SKM-1 (cell line): Measurements from ENCODE around the gene CYP4A11.
"Not testable (repeated sequence)": the region's sequence is repeated elsewhere in the genome, so short reads cannot be mapped to it uniquely, and the experiment has no call there.

Experiments
- DNase-seq: peaks from one replicate; lab custom pipeline; 2025; ENCODE audit not compliant: unreplicated experiment; lab: John Stamatoyannopoulos, UW

Gene CYP4A11

GRCh38 chr1:46941135-46941694, at the start of gene CYP4A11:
Gene CYP4A11 (minus strand): TSS chr1:46941476. CDS start chr1:46941433, 43 bp downstream.
- DNase-seq, result no peak

DNA sequence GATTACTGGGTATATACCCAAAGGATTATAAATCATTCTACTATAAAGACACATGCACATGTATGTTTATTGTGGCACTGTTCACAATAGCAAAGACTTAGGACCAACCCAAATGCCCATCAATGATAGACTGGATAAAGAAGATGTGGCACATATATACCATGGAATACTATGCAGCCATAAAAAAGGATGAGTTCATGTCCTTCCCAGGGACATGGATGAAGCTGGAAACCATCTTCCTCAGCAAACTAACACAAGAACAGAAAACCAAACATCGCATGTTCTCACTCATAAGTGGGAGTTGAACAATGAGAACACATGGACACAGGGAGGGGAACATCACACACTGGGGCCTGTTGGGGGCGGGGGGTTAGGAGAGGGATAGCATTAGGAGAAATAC, 49.3 kb upstream of the CYP4A11 start:
- DNase-seq, result not testable (repeated sequence)

- no peak for DNase-seq
These were observed 42.7 kb upstream of the CYP4A11 start for GRCh38 chr1:46983830-46984586.

- no peak for DNase-seq
These were observed 42.0 kb upstream of the CYP4A11 start for GRCh38 chr1:46983166-46983829.

DNA sequence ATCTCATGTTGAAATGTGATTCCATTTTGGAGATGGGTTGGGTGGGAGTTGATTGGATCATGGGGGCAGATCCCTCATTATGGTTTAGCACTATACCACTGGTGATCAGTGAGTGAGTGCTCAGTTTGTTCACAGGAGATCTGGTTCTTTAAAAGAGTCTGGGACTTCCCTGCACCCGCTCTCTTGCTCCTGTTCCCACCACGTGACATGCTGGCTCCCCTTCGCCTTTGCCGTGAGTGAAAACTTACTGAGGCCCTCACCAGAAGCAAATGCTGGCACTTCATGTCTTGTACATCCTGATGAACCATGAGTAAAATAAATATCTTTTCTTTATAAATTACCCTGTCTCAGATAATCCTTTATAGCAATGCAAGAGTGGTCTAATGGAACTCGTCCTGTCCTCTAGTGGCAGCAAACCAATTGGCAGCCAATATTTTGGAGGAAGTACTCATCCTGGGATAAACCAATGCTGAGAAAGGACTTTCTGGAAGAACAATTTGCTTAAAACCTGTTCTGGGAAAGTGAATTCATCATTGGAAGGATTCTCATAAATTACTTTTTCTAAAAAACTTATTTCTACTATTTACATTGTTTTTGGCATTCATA, 27.8 kb upstream of the CYP4A11 start:
- DNase-seq, result no peak

DNA sequence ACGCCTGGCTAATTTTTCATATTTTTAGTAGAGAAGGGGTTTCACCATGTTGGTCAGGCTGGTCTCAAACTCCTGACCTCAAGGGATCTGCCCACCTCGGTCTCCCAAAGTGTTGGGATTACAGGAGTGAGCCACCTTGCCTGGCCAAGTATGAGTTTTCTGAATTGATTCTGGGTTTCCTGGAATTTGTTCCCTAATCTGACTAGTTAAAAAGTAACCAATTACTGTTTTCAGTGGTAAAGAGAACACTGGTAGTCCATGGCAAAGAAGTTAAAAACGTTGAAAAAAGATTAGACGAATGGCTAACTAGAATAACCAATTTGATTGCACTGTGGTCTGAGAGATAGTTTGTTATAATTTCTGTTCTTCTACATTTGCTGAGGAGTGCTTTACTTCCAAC, 21.0 kb upstream of the CYP4A11 start:
- not testable (repeated sequence) for DNase-seq

DNA sequence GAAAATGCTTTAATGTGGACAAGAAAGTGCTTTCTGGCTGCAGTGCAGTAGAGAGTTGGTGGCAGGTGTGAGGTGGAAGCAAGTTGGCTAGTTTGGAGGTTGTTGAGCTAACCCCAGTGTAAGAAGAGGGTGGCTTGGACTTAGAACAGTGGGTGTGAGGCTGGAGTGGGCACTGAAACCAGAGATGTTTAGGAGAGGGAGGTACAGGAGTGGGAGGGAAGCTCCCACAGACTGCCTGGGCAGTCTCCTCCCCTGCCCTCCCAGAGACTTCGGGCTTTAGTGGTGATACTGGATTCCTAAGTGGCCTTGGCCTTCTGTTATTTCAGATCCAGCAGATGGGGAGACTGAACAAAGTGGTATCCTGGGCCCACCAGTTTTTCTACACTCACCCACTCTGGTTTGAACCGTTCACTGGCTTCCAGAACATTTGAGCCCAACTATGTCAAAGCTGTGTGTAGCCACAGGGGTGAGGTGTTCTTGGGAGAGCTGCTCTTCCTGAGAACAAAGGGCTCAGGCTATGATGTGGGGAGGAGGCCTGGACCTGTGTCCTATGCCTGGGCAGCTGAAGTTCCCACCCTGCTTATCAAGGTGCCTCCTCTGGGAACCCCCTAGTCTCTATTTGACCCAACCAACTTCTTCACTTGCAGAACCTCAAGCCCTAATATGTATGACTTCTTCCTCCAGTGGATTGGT, 19.9 kb upstream of the CYP4A11 start:
- DNase-seq, result no peak

- DNase-seq, result no peak
These were observed 19.0 kb upstream of the CYP4A11 start for GRCh38 chr1:46960250-46960649.

GRCh38 chr1:46955116-46955515, 13.8 kb upstream of the CYP4A11 start:
- not testable (repeated sequence) for DNase-seq

DNA sequence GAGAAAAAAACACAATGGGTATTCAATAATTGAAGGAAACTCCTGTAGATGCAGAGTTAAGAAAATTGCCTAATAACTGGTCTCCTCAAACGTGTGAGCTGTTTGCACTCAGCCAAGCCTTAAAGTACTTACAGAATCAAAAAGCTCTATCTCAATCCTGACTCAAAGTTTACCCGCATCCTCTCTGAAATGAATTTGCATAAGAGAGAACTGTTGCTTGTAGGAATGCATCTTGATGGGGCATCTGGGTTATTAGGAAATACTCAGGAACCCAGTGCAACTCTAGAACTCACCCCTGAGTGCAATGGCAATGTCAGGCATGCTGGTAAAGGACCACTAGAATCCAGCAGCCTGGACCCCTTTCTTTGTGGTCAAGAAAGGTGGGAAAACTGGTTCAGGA, 12.6 kb upstream of the CYP4A11 start:
- DNase-seq, result not testable (repeated sequence)

DNA sequence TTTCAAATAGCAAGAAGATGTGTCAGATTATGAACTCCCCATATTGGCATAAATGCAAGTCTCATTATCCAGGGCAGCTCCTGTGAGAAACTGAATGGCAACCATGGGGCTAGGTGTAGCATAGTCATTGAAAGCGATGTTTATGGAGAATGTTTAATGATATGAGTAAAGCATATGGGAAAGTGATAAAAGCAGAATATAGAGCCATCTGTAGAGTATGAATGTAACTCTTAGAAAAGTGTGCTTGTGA, 8.1 kb upstream of the CYP4A11 start:
- DNase-seq, result not testable (repeated sequence)

- no peak for DNase-seq
These were observed 7.5 kb upstream of the CYP4A11 start for GRCh38 chr1:46948629-46949416.

DNA sequence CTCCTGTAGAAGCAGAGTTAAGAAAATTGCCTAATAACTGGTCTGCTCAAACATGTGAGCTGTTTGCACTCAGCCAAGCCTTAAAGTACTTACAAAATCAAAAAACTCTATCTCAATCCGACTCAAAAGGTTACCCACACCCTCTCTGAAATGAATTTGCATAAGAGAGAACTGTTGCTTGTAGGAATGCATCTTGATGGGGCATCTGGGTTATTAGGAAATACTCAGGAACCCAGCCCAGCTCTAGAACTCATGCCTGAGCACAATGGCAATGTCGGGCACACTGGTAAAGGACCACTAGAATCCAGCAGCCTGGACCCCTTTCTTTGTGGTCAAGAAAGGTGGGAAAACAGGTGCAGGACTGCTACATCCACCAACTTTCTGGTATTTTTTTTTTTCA, 6.4 kb upstream of the CYP4A11 start:
- DNase-seq, result not testable (repeated sequence)

GRCh38 chr1:46942086-46942485, 810 bp upstream of the CYP4A11 start:
- no peak for DNase-seq

DNA sequence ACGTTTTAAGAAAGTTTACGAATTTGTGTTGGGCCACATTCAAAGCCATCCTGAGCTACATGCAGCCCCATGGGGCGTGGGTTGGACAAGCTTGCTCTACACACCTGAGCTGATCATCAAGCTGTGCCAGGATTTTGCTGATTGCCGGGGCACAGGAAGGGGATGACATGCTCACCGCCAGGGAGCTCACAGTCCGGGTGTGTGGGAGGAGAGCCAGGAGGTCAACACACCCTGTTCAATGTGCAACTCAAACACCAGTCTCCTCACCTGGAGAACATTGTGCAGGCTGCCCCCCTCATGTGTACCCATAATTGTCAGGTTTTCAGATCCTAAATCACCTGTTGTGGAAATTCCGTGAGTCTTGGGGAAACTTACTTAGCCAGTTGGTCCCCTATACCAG, 969 bp downstream of the CYP4A11 start:
- no peak for DNase-seq

DNA sequence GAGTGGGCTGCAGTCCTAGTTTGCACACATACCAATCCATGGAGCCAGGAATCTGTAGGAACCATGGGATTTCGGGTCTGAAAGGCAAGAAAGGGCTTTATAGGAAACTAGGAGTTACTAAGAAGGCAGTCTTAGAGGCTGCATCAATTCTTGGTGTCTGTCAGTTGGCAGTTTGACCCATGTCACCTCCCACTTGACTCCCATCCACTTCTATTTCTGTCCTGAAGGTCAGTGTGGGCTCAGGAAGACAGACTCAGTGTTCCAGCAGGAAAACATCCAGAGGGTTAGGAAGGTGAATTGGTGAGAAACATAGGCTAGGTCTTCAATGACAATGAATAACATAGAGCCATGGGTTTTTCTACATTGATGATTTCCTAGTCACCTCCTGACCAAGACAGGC, 4.0 kb downstream of the CYP4A11 start:
- no peak for DNase-seq

DNA sequence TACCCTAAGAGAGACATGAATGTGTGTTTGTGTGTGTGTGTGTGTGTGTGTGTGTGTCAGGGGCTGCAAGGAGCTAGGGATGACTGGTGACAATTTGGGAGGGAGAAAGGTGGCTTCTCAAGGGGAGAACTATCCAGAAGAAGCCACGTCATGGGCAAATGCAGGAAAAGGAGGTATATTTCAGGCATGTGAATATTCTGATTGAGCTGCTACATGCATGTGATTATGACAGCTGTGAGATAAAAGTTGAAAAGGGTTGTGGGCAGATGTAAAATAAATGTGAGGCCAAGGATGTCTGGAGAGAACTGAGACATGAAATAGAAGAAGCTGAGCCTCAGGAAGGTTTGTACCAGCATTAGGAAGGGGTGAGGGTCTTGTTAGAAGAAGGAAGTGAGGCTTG, 4.5 kb downstream of the CYP4A11 start:
- DNase-seq, result no peak

DNA sequence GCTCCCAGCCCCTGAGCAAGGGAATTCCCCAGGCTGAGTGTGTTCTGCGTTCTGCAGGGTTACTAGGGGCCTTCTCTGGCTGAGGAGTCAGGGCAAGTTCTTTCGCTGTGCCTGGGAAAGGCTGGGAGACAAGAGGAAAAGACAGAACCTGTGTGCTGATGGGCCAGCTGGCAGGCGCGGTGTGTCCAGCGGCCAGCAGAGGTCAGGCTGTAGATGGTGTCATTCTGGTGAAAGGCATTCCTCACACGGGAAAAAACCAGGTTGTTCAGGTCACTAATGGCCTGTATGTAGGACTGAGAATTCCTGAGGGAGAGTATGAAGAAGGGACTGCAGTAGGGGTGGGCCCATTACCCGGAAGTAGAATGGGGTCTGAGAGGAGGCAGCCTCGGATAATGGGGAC, 6.4 kb downstream of the CYP4A11 start:
- not testable (repeated sequence) for DNase-seq

GRCh38 chr1:46932020-46932419, 9.3 kb downstream of the CYP4A11 start:
- not testable (repeated sequence) for DNase-seq

- no peak for DNase-seq
These were observed 10.1 kb downstream of the CYP4A11 start for GRCh38 chr1:46931151-46931550.
